Stimulated activated memory B cell treated with anti-CD40 and anti-IgM and Interleukin-4, amounts not matched to agents 10 μg/mL and 1 μg/mL and 100 μg/mL, for 72 hours (primary cell): Measurements from ENCODE around the gene EEF1B2.
A peak's percentile ranks its signal among the peaks of the same experiment; 100 is the strongest.
"Not testable (repeated sequence)": the region's sequence is repeated elsewhere in the genome, so short reads cannot be mapped to it uniquely, and the experiment has no call there.

Experiments used
- ATAC-seq: fragments of 150-1000 bp; cut with Tn5 transposase; 2 replicates; pipeline ENCODE4 v1.10.0; 2021
- H3K27ac Mint-ChIP-seq: one replicate; pipeline ENCODE4 v1.8.0; 2022; ENCODE audit warnings: mild to moderate bottlenecking, mixed read lengths
- H3K27me3 Mint-ChIP-seq: one replicate; pipeline ENCODE4 v1.8.0; 2022; ENCODE audit warnings: mixed read lengths
- H3K36me3 Mint-ChIP-seq: one replicate; pipeline ENCODE4 v1.8.0; 2022; ENCODE audit warnings: mixed read lengths
- H3K4me1 Mint-ChIP-seq: one replicate; pipeline ENCODE4 v1.8.0; 2022; ENCODE audit warnings: mixed read lengths
- H3K4me3 Mint-ChIP-seq: one replicate; pipeline ENCODE4 v1.8.0; 2022; ENCODE audit warnings: mild to moderate bottlenecking, moderate library complexity, mixed read lengths
- H3K9me3 Mint-ChIP-seq: one replicate; pipeline ENCODE4 v1.8.0; 2022; ENCODE audit warnings: mixed read lengths

Gene EEF1B2

DNA sequence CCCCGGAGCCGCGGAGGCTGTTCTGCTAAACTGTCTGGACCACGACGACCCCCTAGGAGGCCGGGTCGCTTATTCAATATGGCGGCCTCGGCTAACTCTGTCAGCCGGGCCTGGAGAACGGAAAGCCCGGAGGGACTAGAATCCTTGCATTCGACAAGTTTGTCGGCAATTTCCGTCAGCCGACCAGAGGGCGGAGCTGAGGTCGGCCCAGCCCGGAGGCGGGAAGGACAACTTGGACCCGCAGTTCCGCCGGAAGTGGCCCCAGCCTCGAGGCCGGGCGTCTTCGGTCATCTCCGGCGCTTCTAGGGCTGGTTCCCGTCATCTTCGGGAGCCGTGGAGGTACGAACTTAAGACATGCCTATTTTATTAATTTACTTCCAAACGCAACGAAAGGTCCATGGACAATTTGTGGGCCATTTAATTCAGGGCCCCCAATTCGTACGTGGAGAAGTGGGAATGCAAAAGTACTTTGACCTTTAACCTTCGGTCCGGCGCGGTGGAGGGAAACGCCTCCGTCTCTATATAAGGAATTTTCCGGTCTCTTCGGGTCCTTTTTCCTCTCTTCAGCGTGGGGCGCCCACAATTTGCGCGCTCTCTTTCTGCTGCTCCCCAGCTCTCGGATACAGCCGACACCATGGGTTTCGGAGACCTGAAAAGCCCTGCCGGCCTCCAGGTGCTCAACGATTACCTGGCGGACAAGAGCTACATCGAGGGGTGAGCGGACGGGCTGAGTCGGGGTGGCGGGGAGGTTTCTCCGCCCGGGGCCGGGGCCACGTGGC lies at the start of gene EEF1B2, which contains the start of gene NDUFS1:
TSS of gene EEF1B2 (plus strand) at position 550 of the 779 bp plus-strand sequence. CDS start at position 635, 85 bp downstream.
TSS of gene NDUFS1 (minus strand) at position 99 of the 779 bp plus-strand sequence. CDS start 5,766 bp downstream, outside the sequence.
- ATAC-seq: peak; percentile 96
- Mint-ChIP-seq H3K36me3 (peaks cover 37% of the 10 kb centered on the region), H3K27me3 (no peaks in the 10 kb centered on the region), H3K4me1 (peaks cover 42% of the 10 kb centered on the region), H3K27ac (peak within 1 kb of the TSS; percentile 95), H3K9me3 (no peaks in the 10 kb centered on the region), H3K4me3 (peak within 1 kb of the TSS; percentile 93)

DNA sequence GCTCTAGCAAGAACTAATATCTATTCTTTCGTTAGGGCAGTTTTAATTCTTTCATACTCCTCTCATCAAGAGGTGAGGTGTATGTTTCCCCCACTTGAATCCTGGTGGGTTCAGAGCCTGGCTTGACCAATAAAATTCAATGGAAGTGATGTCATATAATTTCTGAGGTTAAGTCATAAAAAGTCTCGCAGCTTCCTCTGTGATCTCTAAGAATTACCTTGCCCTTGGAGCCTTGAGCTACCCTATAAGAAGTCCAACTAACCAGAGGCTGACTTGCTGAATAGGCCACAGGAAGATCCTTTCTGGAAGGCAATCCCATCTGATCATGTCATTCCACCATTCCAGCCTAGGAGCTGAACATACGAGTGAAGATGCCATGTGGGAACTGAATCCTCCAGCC lies 47.6 kb upstream of the EEF1B2 start:
- no peak overlapping the region for H3K4me3 Mint-ChIP-seq
- H3K9me3 Mint-ChIP-seq: no peaks in the 10 kb centered on the region
- H3K36me3 Mint-ChIP-seq: peaks cover 24% of the 10 kb centered on the region
- H3K27me3 Mint-ChIP-seq: no peaks in the 10 kb centered on the region
- no peaks in the 10 kb centered on the region for H3K4me1 Mint-ChIP-seq
- ATAC-seq: no peak
- H3K27ac Mint-ChIP-seq: no peak overlapping the region

DNA sequence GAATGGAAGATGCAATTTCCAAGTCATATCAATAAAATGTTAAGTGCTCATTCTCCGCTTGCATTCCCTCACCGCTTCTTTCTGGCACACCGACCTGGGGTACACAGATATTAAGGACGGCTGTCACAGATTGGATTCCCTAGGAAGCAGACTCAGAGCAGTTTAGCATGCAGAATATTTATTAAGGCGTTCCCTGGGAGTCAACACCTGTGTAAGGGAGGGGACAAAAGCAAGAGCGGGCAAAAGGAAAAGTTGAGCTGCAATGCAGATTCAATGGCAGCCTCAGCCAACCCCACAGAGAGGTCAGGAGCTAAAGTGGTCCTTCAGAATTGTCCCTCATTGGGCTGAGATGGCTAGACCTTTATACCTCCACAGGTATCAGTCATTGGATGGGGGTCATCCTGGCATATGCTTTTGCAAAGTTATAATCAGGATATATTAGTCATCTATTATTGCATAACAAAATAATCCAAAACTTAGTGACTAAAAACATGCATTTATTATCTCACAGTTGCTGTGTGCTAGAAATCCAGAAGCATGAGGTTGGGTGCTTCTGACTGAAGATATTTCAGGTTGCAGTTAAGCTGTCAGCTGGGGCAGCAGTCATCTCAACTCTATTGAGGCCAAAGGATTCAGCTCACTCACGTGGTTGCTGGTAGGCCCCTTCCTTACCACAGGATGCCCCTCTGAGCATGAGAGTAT lies 46.7 kb upstream of the EEF1B2 start:
- no peak overlapping the region for H3K27ac Mint-ChIP-seq
- H3K9me3 Mint-ChIP-seq: no peaks in the 10 kb centered on the region
- no peaks in the 10 kb centered on the region for H3K27me3 Mint-ChIP-seq
- no peak overlapping the region for H3K4me3 Mint-ChIP-seq
- H3K4me1 Mint-ChIP-seq: no peaks in the 10 kb centered on the region
- ATAC-seq: no peak
- peaks cover 24% of the 10 kb centered on the region for H3K36me3 Mint-ChIP-seq

- H3K4me3 Mint-ChIP-seq: no peak overlapping the region
- H3K27ac Mint-ChIP-seq: no peak overlapping the region
- H3K27me3 Mint-ChIP-seq: no peaks in the 10 kb centered on the region
- H3K36me3 Mint-ChIP-seq: peaks cover 28% of the 10 kb centered on the region
- no peak for ATAC-seq
- H3K4me1 Mint-ChIP-seq: no peaks in the 10 kb centered on the region
- H3K9me3 Mint-ChIP-seq: no peaks in the 10 kb centered on the region
Observed at GRCh38 chr2:206115026-206115578, 44.6 kb upstream of the EEF1B2 start.

- no peak for ATAC-seq
- no peaks in the 10 kb centered on the region for H3K27me3 Mint-ChIP-seq
- no peak overlapping the region for H3K4me3 Mint-ChIP-seq
- no peaks in the 10 kb centered on the region for H3K4me1 Mint-ChIP-seq
- no peak overlapping the region for H3K27ac Mint-ChIP-seq
- H3K36me3 Mint-ChIP-seq: peaks cover 40% of the 10 kb centered on the region
- peaks cover 3% of the 10 kb centered on the region for H3K9me3 Mint-ChIP-seq
Observed at GRCh38 chr2:206116278-206116677, 43.4 kb upstream of the EEF1B2 start.

DNA sequence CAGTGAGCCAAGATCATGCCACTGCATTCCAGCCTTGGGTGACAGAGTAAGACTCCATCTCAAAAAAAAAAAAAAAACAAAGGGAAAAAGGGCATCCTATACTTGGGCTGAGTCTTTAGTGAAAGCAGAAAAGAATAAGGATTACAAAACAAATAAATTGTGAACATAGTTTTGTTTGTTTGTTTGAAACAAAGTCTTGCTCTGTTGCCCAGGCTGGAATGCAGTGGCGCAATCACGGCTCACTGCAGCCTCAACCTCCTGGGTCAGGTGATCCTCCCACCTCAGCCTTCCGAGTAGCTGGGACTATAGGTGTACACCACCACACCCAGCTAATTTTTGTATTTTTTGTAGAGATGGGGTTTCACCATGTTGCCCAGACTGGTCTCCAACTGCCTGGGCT lies 37.1 kb upstream of the EEF1B2 start:
- not testable (repeated sequence) for H3K27ac Mint-ChIP-seq, H3K4me3 Mint-ChIP-seq, H3K9me3 Mint-ChIP-seq, H3K27me3 Mint-ChIP-seq, ATAC-seq, H3K4me1 Mint-ChIP-seq
- peaks cover 37% of the 10 kb centered on the region for H3K36me3 Mint-ChIP-seq

GRCh38 chr2:206125901-206126300 lies 33.8 kb upstream of the EEF1B2 start:
- H3K36me3 Mint-ChIP-seq: peaks cover 36% of the 10 kb centered on the region
- H3K4me1 Mint-ChIP-seq: no peaks in the 10 kb centered on the region
- no peaks in the 10 kb centered on the region for H3K27me3 Mint-ChIP-seq

GRCh38 chr2:206127656-206128055 lies 32.0 kb upstream of the EEF1B2 start:
- peaks cover 21% of the 10 kb centered on the region for H3K36me3 Mint-ChIP-seq
- no peaks in the 10 kb centered on the region for H3K9me3 Mint-ChIP-seq
- no peaks in the 10 kb centered on the region for H3K27me3 Mint-ChIP-seq
- no peak overlapping the region for H3K27ac Mint-ChIP-seq
- no peak overlapping the region for H3K4me3 Mint-ChIP-seq
- no peak for ATAC-seq
- no peaks in the 10 kb centered on the region for H3K4me1 Mint-ChIP-seq

More at GRCh38 chr2:206125901-206126300, 33.8 kb upstream of the EEF1B2 start:
- no peak for ATAC-seq
- Mint-ChIP-seq H3K9me3 (peaks cover 3% of the 10 kb centered on the region), H3K27ac (no peak overlapping the region), H3K4me3 (no peak overlapping the region)

DNA sequence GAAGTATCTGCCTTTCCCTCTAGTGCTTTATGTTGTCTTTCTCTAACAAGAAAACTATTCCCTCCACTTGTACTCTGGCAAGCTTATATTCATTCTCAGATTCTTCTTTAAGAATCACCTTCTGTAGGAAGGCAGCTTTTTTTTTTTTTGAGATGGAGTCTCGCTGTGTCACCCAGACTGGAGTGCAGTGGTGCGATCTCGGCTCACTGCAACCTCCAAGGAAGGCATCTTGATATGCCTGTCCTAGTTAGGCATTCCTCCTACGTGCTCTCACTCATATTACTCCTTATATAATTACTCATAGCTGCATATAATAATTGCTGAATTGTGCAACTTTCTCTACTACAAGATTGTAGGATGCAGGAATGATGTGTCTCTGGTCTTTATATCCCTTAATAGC lies 16.2 kb upstream of the EEF1B2 start:
- H3K27me3 Mint-ChIP-seq: no peaks in the 10 kb centered on the region
- H3K27ac Mint-ChIP-seq: no peak overlapping the region
- H3K4me3 Mint-ChIP-seq: no peak overlapping the region
- no peaks in the 10 kb centered on the region for H3K9me3 Mint-ChIP-seq
- H3K4me1 Mint-ChIP-seq: no peaks in the 10 kb centered on the region
- no peak for ATAC-seq
- H3K36me3 Mint-ChIP-seq: peaks cover 33% of the 10 kb centered on the region

DNA sequence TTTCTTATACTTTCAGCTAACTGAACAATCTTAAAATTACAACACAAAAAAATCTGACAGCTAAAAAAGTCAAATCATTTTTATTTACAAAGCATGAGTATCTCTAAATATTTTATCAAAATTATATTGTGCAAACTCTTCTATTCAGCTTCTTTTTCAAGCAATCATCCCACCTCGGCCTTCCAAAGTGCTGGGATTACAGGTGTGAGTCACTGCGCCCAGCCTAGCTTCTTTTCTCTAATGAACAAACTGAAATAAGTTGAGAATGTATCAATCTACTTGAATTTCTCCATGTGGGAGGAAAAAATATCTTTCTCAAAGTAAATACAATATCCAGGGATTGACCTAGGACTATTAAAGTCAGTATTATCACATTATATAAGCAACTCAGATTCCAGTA lies 15.3 kb upstream of the EEF1B2 start:
- Mint-ChIP-seq H3K4me1 (no peaks in the 10 kb centered on the region), H3K9me3 (no peaks in the 10 kb centered on the region), H3K27me3 (no peaks in the 10 kb centered on the region), H3K36me3 (peaks cover 39% of the 10 kb centered on the region), H3K4me3 (no peak overlapping the region), H3K27ac (no peak overlapping the region)
- ATAC-seq: no peak

GRCh38 chr2:206145665-206146064 lies 14.0 kb upstream of the EEF1B2 start:
- H3K4me3 Mint-ChIP-seq: no peak overlapping the region

DNA sequence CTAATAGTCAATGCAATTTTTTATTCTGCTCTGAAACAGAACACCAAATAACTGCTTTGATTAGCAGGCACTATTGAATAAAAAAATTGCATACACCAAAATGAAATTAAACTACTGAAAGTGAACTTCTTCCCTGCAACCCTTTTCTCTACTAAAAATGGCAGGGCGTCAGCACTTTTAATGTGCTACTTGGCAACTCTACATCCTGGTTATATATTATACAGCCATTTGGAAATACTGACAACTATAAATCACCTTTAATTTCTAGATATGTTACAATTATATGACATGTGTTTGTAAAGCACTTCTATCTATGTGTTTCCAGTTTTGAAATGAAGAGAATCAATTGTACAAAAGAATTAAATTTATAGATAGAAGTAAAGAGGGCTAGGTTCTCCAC lies 10.4 kb upstream of the EEF1B2 start:
- H3K27ac Mint-ChIP-seq: no peak overlapping the region
- H3K9me3 Mint-ChIP-seq: no peaks in the 10 kb centered on the region
- peaks cover 19% of the 10 kb centered on the region for H3K4me1 Mint-ChIP-seq
- no peaks in the 10 kb centered on the region for H3K27me3 Mint-ChIP-seq
- no peak for ATAC-seq
- peaks cover 39% of the 10 kb centered on the region for H3K36me3 Mint-ChIP-seq
- H3K4me3 Mint-ChIP-seq: no peak overlapping the region

More at GRCh38 chr2:206145665-206146064, 14.0 kb upstream of the EEF1B2 start:
- H3K4me1 Mint-ChIP-seq: peaks cover 5% of the 10 kb centered on the region
- no peak overlapping the region for H3K27ac Mint-ChIP-seq
- H3K9me3 Mint-ChIP-seq: no peaks in the 10 kb centered on the region
- peaks cover 49% of the 10 kb centered on the region for H3K36me3 Mint-ChIP-seq
- H3K27me3 Mint-ChIP-seq: no peaks in the 10 kb centered on the region
- no peak for ATAC-seq

DNA sequence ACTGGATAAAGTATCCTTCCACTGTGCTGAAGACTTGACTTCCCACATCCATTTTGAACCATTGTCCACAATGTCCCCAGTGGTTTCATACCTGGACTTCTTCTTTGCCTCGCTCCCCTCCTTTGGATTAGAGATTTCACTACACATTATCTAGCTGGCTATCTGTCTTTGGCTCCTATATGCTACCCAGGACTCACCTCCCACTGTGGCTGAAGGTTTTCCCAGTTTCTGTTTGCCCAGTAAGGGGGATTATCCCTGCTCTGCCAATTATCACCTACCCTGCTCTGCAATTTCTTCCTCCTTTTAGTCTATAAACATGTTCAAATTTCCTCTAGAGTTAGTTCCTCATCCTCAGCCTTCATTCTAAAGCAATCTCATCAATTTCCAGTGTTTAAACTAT lies 9.5 kb upstream of the EEF1B2 start:
- no peaks in the 10 kb centered on the region for H3K9me3 Mint-ChIP-seq
- peaks cover 19% of the 10 kb centered on the region for H3K4me1 Mint-ChIP-seq
- no peak overlapping the region for H3K4me3 Mint-ChIP-seq
- peaks cover 36% of the 10 kb centered on the region for H3K36me3 Mint-ChIP-seq
- no peaks in the 10 kb centered on the region for H3K27me3 Mint-ChIP-seq
- H3K27ac Mint-ChIP-seq: no peak overlapping the region
- ATAC-seq: no peak

DNA sequence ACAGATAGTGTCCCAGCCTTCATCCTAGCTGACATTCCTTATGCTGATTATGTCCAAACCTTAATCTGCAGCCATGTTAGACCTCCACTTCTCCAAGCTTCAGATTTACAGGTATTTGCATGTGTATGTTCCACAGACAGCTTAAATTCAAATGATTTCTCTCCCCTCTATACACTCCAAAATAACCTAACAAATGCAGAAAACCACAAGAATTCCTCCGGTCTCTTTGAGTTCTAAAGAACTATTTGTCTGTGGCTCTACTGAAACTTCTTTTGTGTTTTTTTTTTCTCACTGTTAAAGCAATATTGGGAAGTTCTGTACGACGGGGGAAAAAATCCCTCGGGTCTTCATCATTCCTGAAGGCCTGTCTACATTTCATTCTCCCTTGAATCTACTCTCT lies 9.1 kb upstream of the EEF1B2 start:
- peaks cover 19% of the 10 kb centered on the region for H3K4me1 Mint-ChIP-seq
- no peaks in the 10 kb centered on the region for H3K27me3 Mint-ChIP-seq
- H3K9me3 Mint-ChIP-seq: no peaks in the 10 kb centered on the region
- peaks cover 34% of the 10 kb centered on the region for H3K36me3 Mint-ChIP-seq
- no peak for ATAC-seq
- H3K27ac Mint-ChIP-seq: peak overlapping the region; percentile 1
- no peak overlapping the region for H3K4me3 Mint-ChIP-seq

DNA sequence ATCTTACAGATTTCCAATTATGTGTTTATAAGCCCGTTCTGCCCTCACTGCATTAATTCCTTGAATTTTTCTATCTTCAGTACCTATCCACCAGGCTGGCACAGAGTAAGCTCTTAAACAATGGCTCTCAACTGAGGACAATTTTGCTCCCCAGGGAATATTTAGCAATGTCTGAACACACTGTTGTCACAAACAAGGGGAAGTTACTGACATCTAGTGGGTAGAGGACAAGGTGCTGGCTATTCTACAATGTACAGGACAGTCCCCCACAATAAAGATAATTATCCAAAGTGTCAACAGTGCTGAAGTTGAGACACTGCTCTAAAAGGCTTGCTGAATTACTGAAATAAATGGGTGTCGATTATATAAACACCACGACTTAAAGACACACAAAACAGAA lies 5.5 kb upstream of the EEF1B2 start:
- Mint-ChIP-seq H3K36me3 (peaks cover 27% of the 10 kb centered on the region), H3K4me3 (no peak overlapping the region), H3K27ac (no peak overlapping the region), H3K27me3 (no peaks in the 10 kb centered on the region), H3K4me1 (peaks cover 34% of the 10 kb centered on the region), H3K9me3 (no peaks in the 10 kb centered on the region)
- no peak for ATAC-seq
